Measurements from ENCODE around the gene ARL15.

DNA sequence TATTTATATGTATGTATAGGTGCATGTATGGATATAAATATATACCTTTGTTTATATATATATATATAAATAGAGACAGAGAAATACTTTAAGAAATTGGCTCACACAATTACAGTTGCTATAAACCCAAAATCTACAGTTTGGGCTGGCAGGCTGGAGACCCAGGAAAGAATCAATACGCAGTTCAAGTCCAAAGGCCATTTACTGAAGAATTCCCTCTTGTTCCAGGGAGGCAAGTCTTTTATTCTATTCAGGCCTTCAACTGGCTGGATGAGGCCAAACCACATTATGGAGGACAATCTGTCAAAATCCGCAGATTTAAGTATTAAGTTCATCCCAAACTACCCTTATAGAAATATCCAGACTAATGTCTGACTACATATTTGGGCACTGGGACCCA lies 144.7 kb downstream of the ARL15 start:
- TF ChIP-seq CTCF (conservative IDR thresholded peaks at IDR 0.05; ENCODE audit: low read depth, low read length): no peak
- no peak for TF ChIP-seq EZH2 (IDR thresholded peaks at IDR 0.05; ENCODE audit: borderline replicate concordance, low read depth, low read length, poor library complexity, severe bottlenecking)
